ENCODE data around the gene ATP2B2.

DNA sequence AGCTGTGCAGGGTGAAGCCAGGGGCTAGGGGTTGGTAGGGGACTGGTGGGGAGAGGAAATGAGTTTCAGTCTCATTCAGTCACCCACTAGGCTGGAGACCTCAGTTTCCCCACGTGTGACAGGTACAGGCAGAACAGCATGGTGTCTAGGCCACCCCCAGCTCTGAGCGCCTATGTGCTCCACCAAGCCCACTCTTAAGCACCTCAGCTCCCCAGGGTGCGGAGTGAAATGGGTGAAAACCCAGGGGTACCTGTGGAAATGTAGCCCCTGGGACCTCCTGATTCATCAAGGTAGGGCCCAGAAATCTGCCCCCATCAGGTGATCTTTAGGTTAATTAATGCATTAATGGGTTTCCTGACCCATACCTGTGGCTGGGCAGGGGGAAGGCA, 3.7 kb downstream of the ATP2B2 start:
- TF ChIP-seq, protein P1, sequence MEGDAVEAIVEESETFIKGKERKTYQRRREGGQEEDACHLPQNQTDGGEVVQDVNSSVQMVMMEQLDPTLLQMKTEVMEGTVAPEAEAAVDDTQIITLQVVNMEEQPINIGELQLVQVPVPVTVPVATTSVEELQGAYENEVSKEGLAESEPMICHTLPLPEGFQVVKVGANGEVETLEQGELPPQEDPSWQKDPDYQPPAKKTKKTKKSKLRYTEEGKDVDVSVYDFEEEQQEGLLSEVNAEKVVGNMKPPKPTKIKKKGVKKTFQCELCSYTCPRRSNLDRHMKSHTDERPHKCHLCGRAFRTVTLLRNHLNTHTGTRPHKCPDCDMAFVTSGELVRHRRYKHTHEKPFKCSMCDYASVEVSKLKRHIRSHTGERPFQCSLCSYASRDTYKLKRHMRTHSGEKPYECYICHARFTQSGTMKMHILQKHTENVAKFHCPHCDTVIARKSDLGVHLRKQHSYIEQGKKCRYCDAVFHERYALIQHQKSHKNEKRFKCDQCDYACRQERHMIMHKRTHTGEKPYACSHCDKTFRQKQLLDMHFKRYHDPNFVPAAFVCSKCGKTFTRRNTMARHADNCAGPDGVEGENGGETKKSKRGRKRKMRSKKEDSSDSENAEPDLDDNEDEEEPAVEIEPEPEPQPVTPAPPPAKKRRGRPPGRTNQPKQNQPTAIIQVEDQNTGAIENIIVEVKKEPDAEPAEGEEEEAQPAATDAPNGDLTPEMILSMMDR (IDR thresholded peaks at IDR 0.05), result no peak
- TF ChIP-seq POLR2AphosphoS5 (IDR thresholded peaks at IDR 0.05) (no peak), POLR2A (IDR thresholded peaks at IDR 0.05) (no peak)
